ENCODE data around the gene SFXN2. TPM values are rescaled to one million over a fixed set of nuclear protein-coding genes. Genes with fewer than 3 reads are reported as not detected.
"Not testable (repeated sequence)": the region's sequence is repeated elsewhere in the genome, so short reads cannot be mapped to it uniquely, and the experiment has no call there.

SFXN2 gene
- total RNA-seq, 1 experiment from 2014 or later = 2.0 TPM

DNA sequence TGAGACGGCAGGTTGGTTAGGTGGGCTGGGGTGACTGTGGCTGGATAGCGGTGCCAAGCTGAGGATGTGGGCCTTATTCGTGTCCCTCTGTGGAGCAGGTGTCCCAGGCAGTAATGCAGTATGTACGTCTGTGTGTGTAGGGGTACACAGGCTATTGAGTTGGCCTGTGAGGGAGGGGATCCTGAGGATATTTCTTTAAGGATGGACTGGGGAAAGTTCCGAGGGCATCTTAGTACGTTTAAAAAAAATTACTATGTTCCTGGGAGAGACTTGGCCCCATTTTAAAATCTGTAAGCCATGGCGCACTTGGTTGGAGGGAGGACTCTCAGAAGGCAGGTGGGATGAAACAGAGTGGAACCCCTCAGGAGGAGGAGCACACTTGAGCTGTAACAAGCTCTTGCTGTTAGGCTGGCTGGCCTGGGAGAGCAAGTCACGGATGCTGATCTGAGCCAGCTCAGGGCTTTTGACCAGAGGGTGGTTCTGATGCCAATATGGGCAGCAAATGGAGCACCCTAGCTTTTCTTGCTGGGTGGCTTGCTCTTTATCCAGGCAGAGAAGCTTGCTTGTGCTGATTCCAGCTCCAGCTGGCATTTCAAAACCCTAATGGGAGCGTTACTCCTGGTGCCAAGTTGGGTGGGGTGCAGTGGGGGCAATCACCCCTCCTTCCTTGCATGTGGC, 30.1 kb downstream of the SFXN2 start:
- DNase-seq (ENCODE audit: extremely low read depth, low read depth) = no peak

DNA sequence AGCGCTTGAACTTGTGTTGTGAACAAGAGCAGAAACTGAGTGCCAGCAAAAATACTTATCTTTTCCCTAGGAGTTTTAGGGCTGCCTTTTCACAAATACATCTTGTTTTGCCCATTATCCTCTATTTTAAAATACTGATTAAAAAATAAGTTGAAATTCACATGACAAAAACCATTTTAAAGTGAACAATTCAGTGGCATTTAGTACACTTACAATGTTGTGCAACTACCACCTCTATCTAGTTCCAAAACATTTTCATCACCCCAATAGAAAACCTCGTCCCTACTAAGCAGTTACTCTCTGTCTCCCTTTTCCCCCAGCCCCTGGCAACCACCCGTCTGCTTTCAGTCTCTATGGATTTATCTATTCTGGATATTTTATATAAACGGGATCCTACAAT, 30.7 kb downstream of the SFXN2 start:
- no peak for DNase-seq (ENCODE audit: extremely low read depth, low read depth)

DNA sequence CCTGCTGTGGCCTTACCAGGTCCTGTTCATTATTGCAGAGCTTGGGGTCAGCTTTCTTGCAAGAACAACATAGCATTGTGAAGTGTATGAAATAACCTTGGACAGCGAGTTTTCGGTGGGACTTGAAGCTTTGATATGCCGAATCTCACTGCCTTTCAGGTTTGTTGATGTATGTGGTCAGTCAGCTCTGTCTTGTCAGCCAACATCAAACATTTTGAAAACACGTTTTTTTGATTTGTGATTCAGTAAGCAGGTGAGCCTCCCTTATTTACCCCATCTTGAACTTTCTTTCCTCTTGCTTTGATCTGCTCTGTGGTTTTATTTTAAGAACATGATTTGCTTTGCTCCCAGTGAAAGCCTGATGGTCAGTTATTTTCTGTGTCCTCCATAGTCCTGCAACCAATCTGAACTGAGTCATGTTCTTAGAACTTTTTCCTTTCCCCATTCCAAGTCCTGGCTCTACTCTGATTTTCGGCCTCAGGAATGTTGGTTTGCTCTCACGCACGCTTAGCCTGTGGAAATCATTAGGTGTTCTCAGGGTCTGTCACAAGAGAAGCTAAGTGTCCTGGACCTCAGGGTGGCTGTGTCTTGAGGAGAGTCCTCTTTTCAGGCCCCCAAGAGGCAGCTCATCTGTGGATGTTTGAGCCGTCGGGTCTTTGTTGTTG, 38.0 kb downstream of the SFXN2 start:
- DNase-seq (ENCODE audit: extremely low read depth, low read depth) = no peak

DNA sequence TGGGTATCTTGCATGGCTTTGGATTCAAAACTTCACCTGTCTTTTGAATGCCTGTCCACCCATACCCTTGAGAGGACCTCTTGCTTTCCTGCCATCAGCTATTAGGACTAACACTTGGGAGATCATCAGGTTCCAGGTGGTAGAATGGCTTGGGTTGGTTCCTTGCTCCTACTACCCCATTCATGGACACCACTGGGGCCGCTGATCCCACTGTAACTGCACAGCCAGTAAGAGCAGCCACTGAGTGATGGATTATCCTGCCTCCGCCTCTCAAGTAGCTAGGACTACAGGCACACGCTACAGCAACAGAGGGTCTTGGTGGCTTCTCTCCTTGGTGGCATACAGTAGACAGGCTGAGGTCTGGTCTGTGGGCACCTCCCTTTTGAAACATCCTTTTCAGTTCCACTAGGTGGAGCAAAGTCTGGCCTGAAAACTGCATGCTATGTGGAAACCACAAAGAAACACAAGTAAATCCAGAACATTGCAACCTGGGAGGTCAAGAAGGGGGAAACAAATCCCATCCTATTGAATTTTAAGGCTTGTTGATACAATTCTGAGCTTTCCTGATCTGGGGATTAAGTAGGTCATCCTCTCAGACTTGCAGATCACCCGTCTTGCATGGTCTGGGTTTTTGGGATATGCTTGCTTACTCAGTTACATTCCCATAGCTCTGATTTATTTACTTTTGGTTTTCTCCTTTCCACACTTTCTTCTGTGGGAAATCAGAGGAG, 38.7 kb downstream of the SFXN2 start:
- peak; percentile 31 for DNase-seq (ENCODE audit: extremely low read depth, low read depth)

DNA sequence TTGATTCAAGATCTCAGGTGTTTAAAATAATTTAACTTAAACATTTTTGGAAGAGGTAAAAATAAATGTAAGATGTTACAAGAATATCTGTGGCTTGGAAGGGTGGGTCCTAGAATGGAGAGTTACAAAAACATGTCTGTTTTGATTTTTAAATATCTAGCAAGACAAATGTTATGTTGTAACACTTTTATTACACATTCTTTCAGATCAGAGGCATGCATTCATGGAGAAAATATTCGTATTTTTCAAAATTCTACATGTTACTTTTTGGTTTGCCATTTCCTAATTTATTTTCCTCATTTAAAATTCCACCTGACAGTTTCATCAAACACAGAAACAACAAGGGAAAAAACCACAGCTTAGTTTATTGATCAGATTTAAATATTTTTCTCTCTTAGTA, 39.3 kb downstream of the SFXN2 start:
- DNase-seq (ENCODE audit: extremely low read depth, low read depth) = no peak

DNA sequence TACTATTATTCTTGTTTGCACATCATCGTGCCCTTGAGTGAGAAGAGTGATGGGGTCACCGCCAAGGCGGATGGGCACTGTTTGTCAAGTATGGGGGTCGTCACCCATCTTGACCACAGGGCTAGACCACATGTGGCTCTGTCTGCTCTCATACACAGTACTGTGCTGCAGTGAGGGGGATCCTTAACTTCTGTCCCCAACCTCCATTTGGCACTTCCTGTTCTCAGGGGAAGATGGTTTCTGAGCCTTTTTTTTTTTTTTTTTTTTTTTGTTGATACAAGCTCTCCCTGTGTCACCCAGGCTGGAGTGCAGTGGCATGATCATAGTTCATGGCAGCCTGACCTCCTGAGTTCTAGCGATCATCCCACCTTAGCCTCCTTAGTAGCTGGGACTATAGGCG, 42.9 kb downstream of the SFXN2 start:
- no peak for DNase-seq (ENCODE audit: extremely low read depth, low read depth)

DNA sequence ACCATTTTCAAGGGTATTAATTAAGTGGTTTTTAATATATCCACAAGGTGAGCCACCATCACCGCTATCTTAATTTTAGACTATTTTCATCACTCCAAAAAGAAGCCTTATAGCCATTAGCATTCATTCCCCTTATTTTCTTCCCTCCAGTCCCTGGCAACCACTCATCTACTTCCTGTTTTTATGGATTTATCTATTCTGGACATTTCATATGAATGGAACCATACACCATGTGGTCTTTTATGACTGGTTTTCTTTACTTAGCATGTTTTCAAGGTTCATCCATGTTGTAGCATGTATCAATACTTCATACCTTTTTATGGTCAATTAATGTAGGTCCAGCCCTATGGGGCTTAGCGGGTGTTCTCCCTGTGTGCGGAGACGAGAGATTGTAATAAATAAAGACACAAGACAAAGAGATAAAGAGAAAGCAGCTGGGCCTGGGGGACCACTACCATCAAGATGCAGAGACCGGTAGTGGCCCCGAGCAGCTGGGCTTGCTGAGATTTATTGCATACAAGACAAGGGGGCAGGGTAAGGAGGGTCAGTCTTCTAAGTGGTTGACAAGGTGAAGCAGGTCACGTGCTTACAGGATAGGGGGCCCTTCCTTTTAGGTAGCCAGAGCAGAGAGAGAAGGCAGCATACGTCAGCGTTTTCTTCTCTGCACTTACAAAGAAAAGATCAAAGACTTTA, 44.0 kb downstream of the SFXN2 start:
- no peak for DNase-seq (ENCODE audit: extremely low read depth, low read depth)

DNA sequence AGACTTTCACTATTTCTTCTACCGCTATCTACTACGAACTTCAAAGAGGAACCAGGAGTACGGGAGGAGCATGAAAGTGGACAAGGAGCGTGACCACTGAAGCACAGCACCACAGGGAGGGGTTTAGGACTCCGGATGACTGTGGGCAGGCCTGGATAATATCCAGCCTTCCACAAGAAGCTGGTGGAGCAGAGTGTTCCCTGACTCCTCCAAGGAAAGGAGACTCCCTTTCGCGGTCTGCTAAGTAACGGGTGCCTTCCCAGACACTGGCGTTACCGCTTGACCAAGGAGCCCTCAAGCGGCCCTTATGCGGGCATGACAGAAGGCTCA, 44.5 kb downstream of the SFXN2 start:
- not testable (repeated sequence) for DNase-seq (ENCODE audit: extremely low read depth, low read depth)

DNA sequence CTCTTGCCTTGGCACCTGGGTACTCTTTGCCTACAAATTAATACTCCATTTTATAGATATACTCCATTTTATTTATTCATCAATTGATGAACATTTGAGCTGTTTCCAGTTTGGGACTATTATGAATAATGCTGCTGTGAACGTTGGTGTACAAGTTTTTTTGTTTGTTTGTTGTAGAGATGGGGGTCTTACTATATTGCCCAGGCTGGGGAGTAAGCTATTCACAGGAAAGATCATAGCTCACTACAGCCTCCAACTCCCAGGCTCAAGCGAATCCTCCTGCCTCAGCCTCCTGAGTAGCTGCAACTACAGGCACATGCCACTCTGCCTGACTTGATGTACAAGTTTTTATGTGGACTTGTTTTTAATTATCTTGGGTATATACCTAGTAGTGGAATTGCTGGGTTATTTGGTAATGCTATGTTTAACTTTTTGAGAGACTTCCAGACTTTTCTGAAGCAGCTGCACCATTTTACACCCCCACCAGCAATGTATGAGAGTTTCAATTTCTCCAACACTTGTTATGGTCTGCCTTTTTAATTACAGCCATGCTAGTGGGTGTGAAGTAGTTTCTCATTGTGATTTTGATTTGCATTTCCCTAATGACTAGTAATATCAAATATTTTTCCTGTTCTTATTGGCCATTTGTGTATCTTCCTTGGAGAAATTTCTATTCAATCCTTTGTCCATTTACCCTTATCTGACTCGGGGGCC, 45.2 kb downstream of the SFXN2 start:
- no peak for DNase-seq (ENCODE audit: extremely low read depth, low read depth)

DNA sequence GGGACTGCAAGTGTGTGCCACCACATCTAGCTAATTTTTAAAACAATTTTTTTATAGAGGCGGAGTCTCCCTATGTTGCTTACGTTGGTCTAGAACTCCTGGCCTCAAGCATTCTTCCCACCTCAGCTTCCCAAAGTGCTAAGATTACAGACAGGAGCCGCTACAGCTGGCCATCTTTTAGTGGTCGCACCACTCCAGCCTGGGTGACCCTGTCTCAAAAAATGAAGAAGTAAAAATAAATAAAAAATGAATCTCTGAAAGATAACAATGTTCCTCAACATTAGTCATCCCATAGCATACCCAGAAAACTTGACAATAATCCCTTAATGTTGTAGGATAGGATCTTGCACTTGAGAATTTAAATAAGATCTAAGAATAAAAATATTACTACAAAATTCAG, 47.5 kb downstream of the SFXN2 start:
- no peak for DNase-seq (ENCODE audit: extremely low read depth, low read depth)

DNA sequence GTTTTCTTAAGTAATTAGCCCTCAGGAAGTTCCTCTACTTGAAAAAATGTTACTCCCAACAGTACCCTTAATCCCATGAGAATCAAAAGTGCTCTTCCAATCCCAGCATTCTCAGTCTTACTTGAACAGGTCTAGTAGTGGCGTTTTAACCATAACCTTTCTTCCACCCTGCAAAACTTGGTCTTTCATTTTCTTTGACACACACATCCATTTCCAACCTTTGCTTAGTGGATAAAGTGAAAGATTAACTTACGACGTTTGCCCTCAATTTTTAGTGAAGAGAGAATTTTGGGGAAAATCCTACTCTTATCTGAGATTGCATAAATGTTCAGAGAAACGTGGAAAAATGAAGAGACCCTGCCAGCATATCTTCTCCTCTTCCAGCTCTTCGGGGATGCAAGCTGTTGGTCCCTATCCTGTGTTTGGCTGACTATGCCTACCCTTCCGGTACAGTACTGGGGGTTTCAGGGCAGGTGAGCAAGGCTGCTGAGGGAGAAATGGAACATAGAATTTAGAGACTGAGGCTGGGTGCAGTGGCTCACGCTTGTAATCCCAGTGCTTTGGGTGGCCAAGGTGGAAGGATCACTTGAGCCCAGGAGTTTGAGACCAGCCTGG, 48.1 kb downstream of the SFXN2 start:
- no peak for DNase-seq (ENCODE audit: extremely low read depth, low read depth)

DNA sequence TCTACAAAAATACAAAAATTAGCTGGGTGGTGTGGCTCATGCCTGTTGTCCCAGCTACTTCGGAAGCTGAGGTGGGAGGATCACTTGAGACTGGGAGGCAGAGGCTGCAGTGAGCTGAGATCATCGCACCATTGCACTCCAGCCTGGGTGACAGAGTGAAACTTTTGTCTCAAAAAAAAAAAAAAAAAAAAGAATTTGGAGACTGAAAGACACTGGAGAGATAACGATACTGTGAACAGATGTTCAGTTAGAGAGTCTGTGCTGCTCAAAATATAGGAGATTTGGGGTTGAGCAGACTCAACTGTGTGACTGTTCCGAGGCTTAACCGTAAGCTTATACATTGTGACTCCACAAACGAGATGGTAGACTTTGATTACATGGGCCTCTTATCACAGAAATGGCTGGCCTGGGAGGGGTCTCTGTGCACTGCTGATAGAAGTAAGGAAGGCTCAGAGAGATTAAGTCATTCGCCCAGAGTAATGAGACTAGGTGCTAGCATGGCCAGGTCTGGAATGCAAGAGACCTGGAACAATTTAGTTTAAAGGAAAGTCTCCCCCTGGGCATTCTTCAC, 48.7 kb downstream of the SFXN2 start:
- DNase-seq (ENCODE audit: extremely low read depth, low read depth) = no peak

DNA sequence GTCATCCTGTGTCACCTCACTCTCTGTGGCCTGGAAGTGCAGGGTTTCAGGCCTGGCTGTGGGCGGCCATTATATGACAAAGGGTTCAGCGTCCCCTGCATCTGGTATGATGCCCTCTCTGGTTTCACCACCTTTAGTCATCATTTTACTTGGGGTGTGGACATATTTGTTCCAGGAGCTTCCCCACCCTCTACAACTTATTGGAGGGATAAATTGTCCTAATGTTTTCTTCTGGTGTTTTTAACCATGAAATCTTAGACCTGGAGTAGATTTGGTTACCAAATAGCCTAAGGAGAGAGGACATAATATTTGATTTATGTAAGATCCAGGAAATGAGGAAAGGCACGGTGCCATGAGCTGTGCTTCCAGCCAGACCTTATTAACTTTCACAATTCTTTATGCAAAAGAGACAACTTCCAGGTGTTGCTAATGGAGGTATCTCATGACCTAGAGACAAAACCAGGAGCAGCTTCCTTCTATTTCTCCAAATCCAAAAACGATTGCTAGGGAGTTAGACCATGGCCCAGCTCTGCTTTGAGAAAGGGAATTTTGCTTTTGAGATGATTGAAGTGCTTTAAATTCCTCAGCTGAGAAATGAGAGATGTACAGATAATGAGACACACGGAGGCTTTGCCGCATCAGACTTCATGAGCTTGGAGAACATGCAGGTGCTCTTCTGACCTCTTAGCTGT, 50.2 kb downstream of the SFXN2 start:
- no peak for DNase-seq (ENCODE audit: extremely low read depth, low read depth)

DNA sequence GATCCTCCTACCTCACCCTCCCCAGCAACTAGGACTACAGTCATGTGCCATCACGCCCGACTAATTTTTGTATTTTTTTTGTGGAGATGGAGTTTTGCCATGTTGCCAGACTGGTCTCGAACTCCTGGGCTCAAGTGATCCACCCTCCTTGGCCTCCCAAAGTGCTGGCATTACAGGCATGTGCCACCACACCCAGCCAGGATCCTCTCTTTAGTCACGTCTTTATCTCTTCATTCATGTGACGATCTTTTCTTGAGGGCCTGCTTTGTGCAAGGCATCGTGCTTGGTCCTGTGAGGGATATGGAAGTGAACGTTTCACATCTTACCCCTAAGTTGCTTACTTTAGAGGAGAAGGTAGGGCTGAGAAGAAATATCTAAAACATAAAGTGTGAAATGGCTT, 50.9 kb downstream of the SFXN2 start:
- no peak for DNase-seq (ENCODE audit: extremely low read depth, low read depth)

DNA sequence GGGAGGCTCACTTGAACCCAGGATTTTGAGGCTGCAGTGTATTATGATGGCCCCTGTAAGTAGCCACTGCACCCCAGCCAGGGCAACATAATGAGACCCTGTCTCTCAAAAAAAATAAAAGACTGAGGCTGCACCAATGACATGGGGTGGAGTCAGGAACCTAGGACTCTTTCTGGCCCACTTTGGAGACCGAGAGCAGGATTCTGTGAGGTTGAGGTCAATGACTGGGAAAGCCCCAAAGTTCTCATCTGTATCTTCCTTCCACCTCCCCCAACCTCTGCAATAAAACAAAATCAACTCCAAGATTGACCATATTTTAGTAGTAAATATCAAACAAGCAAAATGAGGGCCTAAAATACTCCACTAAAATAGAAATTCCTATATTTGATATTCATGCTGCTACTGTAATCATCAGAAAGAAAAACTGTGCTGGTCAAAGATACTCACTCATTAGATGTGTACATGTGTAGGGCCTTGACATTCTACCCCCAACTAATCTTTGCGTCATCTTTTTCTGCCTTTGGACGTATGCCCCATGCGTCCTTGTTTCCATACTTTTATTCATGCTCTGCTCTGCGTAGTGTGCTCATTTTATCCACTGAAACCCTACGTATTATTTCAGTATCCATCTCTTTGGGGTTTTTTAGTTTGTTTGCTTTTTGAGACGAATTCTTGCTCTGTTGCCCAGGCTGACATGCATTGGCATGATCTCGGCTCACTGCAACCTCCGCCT, 53.2 kb downstream of the SFXN2 start:
- DNase-seq (ENCODE audit: extremely low read depth, low read depth) = no peak

DNA sequence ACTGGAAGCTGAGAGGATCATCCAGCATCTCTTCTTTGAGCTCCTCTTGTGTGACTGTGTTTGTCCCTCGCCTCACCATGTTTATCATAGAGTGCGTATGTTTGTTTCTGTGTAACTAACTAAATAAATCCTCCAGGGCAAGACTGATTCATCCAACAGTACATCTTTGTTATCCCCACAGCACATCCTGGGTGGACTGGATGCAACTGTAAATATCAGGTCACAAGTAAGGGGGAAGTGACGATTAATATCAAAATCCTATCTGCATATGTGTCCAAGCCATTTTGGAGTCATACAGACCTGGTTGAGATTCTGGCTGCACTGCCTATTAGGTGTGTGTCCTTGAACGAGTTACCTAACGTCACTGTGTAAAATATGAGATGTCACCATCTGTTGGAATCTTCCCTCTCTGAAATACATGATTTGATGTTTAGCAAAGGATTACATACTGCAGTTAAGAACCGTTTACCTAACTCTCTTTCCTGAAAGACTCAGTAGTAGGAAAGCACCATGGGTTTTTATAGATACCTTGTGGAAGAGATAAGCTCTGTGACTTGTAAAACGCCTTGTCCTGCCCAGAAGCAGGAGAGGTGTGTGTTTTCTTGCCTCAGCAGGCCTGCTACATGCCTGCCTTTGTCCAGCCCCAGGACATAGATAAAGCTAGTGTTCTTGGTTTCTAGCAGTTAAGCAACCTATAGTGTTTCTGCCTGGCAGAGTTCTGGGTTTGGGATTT, 55.1 kb downstream of the SFXN2 start:
- peak; percentile 80 for DNase-seq (ENCODE audit: extremely low read depth, low read depth)

DNA sequence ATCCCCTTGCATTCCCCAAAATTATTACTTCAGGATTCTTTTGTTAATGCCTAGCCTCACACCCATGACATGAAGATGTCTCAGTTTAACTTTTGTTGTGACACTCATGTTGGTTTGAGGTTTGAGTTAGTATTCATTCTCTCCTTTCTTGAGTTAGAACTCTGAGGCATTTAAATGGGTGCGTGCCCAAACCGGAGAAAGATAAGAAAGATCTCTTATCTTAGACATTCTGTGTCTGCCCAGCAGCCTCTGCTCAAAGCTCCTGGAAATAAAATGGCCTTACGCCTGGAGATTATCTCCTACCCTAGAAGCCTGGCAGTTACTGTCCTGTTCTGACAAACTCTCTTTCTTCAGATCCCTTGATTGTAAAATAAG, 55.7 kb downstream of the SFXN2 start:
- no peak for DNase-seq (ENCODE audit: extremely low read depth, low read depth)

DNA sequence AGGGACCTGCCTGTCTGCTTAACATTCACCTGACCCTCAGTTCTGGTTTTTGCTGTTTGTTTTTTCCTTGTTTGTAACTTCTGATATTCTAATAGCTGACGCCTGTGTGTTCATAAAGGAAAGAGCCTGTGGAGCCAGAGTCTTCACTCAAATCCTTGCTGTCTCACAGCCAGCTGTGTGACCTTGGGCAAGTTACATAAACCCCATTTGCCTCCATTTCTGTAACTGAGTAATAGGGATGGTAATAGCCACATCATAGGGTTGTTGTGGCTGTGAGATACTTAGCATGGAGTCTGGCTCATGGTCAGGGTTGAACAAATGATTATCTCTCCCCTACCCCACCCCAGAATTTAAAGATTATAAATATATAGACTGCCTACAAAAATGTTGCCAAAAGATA, 56.4 kb downstream of the SFXN2 start:
- DNase-seq (ENCODE audit: extremely low read depth, low read depth) = no peak
